GM23338 (cell line): ENCODE data around the gene ABO. TPM values are rescaled to one million over a fixed set of nuclear protein-coding genes. Genes with fewer than 3 reads are reported as not detected.
"Not testable (repeated sequence)": the region's sequence is repeated elsewhere in the genome, so short reads cannot be mapped to it uniquely, and the experiment has no call there.

Source experiments
- ATAC-seq: fragments of 200-7000 bp; cut with Tn5 transposase; 3 replicates; pipeline ENCODE4 v1.9.1; 2020
- DNase-seq: peaks from one replicate; pipeline ENCODE4 v3.0.0-alpha.2; 2015; ENCODE audit warnings: low spot score
- H2AFZ ChIP-seq: fragments of 200-600 bp; sonication (generic); 2 replicates; pipeline ENCODE4 v1.8.0; 2016; ENCODE audit warnings: antibody characterized with exemption, mild to moderate bottlenecking, moderate library complexity
- H3F3A ChIP-seq: fragments of 200-600 bp; sonication (generic); replicated peaks from 2 replicates; pipeline ENCODE4 v1.8.0; 2017; ENCODE audit warnings: antibody characterized with exemption, mixed run types, low read depth
- H3K27ac ChIP-seq: fragments of 200-600 bp; sonication (generic); 2 replicates; pipeline ENCODE4 v1.6.1; 2016; ENCODE audit warnings: low read depth
- H3K27me3 ChIP-seq: fragments of 200-600 bp; sonication (generic); 2 replicates; pipeline ENCODE4 v1.8.0; 2016; ENCODE audit warnings: mild to moderate bottlenecking, mixed run types, moderate library complexity; ENCODE audit not compliant: insufficient read depth
- H3K36me3 ChIP-seq: fragments of 200-600 bp; sonication (generic); 2 replicates; pipeline ENCODE4 v1.8.0; 2016; ENCODE audit warnings: mild to moderate bottlenecking; ENCODE audit not compliant: insufficient read depth
- H3K4me1 ChIP-seq: fragments of 200-600 bp; sonication (generic); 2 replicates; pipeline ENCODE4 v1.8.0; 2016; ENCODE audit warnings: mild to moderate bottlenecking, moderate library complexity; ENCODE audit not compliant: insufficient read depth
- H3K4me2 ChIP-seq: fragments of 200-600 bp; sonication (generic); 2 replicates; pipeline ENCODE4 v1.7.1; 2017; ENCODE audit warnings: mixed run types
- H3K4me3 ChIP-seq: fragments of 200-600 bp; sonication (generic); 2 replicates; pipeline ENCODE4 v1.6.1; 2016; ENCODE audit warnings: mixed run types
- H3K79me2 ChIP-seq: fragments of 200-600 bp; sonication (generic); replicated peaks from 2 replicates; pipeline ENCODE4 v1.8.0; 2017; ENCODE audit warnings: mild to moderate bottlenecking; ENCODE audit not compliant: insufficient read depth
- H3K9me2 ChIP-seq: fragments of 200-600 bp; sonication (generic); 2 replicates; pipeline ENCODE4 v1.8.0; 2017; ENCODE audit not compliant: insufficient read depth
- H4K20me1 ChIP-seq: fragments of 200-600 bp; sonication (generic); replicated peaks from 2 replicates; pipeline ENCODE4 v1.8.0; 2017; ENCODE audit warnings: mild to moderate bottlenecking; ENCODE audit not compliant: insufficient read depth
- H3K27ac Mint-ChIP-seq: 2 replicates; pipeline ENCODE4 v1.8.0; 2020; ENCODE audit warnings: inconsistent platforms, mild to moderate bottlenecking, moderate library complexity, mixed read lengths
- H3K27me3 Mint-ChIP-seq: 3 replicates; pipeline ENCODE4 v1.8.0; 2022; ENCODE audit warnings: low read depth, mild to moderate bottlenecking, moderate library complexity, mixed read lengths, inconsistent platforms; ENCODE audit not compliant: insufficient read depth, poor library complexity
- H3K36me3 Mint-ChIP-seq: 3 replicates; pipeline ENCODE4 v1.8.0; 2021; ENCODE audit warnings: low read depth, mild to moderate bottlenecking, inconsistent platforms, moderate library complexity, mixed read lengths
- H3K4me1 Mint-ChIP-seq: 3 replicates; pipeline ENCODE4 v1.8.0; 2020; ENCODE audit warnings: mild to moderate bottlenecking, inconsistent platforms, mixed read lengths
- H3K4me3 Mint-ChIP-seq: 3 replicates; pipeline ENCODE4 v1.8.0; 2021; ENCODE audit warnings: moderate library complexity, mild to moderate bottlenecking, inconsistent platforms, mixed read lengths
- H3K9me3 Mint-ChIP-seq: 3 replicates; pipeline ENCODE4 v1.8.0; 2020; ENCODE audit warnings: moderate library complexity, mild to moderate bottlenecking, inconsistent platforms, mixed read lengths
- CREB1 ChIP-seq: fragments of 250-450 bp; sonication (Bioruptor Pico); IDR thresholded peaks from 2 replicates; pipeline ENCODE4 v1.5.0; 2020; ENCODE audit warnings: low read depth, mild to moderate bottlenecking, moderate library complexity
- ETS1 ChIP-seq: IDR thresholded peaks from 2 replicates; pipeline ENCODE4 v1.6.1; 2016; ENCODE audit warnings: antibody characterized with exemption
- EZH2 ChIP-seq: fragments of 200-600 bp; sonication (generic); IDR thresholded peaks from one replicate; pipeline ENCODE4 v1.8.0; 2017; ENCODE audit warnings: antibody characterized with exemption, mild to moderate bottlenecking, low read depth; ENCODE audit not compliant: unreplicated experiment
- EZH2phosphoT487 ChIP-seq: fragments of 200-600 bp; sonication (generic); IDR thresholded peaks from one replicate; pipeline ENCODE4 v1.8.1; 2018; ENCODE audit warnings: antibody characterized with exemption; ENCODE audit not compliant: unreplicated experiment
- JUNB ChIP-seq: IDR thresholded peaks from one replicate; pipeline ENCODE4 v1.6.1; 2016; ENCODE audit warnings: antibody characterized with exemption; ENCODE audit not compliant: unreplicated experiment
- NANOG ChIP-seq: IDR thresholded peaks from 2 replicates; pipeline ENCODE4 v1.6.1; 2016; ENCODE audit warnings: antibody characterized with exemption, borderline replicate concordance
- POLR2AphosphoS5 ChIP-seq: IDR thresholded peaks from 2 replicates; pipeline ENCODE4 v1.6.1; 2016; ENCODE audit warnings: antibody characterized with exemption, low read depth
- STAT1 ChIP-seq: IDR thresholded peaks from one replicate; pipeline ENCODE4 v1.6.1; 2016; ENCODE audit warnings: antibody characterized with exemption; ENCODE audit not compliant: unreplicated experiment
- ZNF114 ChIP-seq: fragments of 250-450 bp; sonication (Bioruptor Pico); IDR thresholded peaks from 2 replicates; pipeline ENCODE4 v1.5.0; 2020; ENCODE audit warnings: mild to moderate bottlenecking, moderate library complexity
- ZNF331 ChIP-seq: fragments of 250-450 bp; sonication (Bioruptor Pico); IDR thresholded peaks from 2 replicates; pipeline ENCODE4 v1.5.0; 2020; ENCODE audit warnings: low read depth, mild to moderate bottlenecking, moderate library complexity
- ZNF462 ChIP-seq: fragments of 250-450 bp; sonication (Bioruptor Pico); IDR thresholded peaks from 2 replicates; pipeline ENCODE4 v1.5.0; 2020; ENCODE audit warnings: mild to moderate bottlenecking, moderate library complexity
- polyA plus RNA-seq: library from polyadenylated mRNA; unstranded; fragments of >200 nt; fragmentation: Nextera tagmentation; extraction: Ambion mirVana; gene quantifications from 2 replicates; pipeline ENCODE4 v1.2.1, GENCODE V29; 2016
- total RNA-seq: library from RNA; depleted of rRNA; stranded (reverse); fragments of >200 nt; shearing (Covaris generic); gene quantifications from 2 replicates; pipeline ENCODE4 v1.2.3, GENCODE V29; 2014
- TF ChIP-seq, protein P1 (sequence below): IDR thresholded peaks from one replicate; pipeline ENCODE4 v1.6.1; 2018; ENCODE audit warnings: antibody characterized with exemption; ENCODE audit not compliant: unreplicated experiment

Gene ABO
- total and polyA plus RNA-seq, 2 experiments from 2014 or later: 0.28 to 0.34 TPM

DNA sequence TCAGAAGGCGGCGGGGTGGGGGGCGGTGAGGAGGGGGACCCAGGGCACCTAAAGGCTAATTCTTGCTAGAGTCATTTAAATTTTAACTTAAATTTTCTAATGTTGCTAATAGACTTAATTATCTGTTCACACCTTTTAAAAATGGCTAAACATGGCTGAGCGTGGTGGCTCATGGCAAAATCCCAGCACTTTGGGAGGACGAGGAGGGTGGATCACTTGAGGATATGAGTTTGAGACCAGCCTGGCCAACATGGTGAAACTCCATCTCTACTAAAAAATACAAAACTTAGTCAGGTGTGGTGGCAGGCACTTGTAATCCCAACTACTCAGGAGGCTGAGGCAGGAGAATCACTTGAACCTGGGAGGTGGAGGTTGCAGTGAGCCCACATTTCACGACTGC lies 23.8 kb downstream of the ABO start:
- H3K4me3 Mint-ChIP-seq, H3K27ac ChIP-seq, ATAC-seq, H3K4me1 Mint-ChIP-seq, H3F3A ChIP-seq, H3K4me2 ChIP-seq, H3K4me3 ChIP-seq, H3K4me1 ChIP-seq, H3K27me3 Mint-ChIP-seq, H3K9me3 Mint-ChIP-seq, H3K9me2 ChIP-seq, H3K36me3 Mint-ChIP-seq, H3K27me3 ChIP-seq, H4K20me1 ChIP-seq, H2AFZ ChIP-seq, H3K27ac Mint-ChIP-seq, DNase-seq, H3K36me3 ChIP-seq, H3K79me2 ChIP-seq: not testable (repeated sequence)

DNA sequence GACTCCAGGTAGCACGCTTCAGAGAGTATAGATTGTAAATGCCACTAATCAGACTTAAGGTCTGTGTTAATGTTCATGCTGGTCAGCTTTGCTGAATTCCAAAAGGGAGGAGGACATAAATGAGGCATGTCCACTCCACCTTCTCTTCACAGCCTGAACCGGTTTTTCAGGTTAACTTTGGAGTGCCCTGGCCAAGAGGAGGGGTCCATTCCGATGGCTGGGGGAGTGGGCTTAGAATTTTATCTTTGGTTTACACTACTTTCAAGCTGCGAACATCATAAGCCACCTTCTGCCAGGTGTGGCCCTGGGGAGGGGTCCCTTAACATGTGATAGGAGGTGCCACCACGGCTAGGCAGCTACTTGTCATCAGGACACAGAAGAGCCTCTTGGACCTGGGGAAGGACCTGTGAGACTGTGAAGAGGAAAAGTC lies 24.2 kb downstream of the ABO start:
- Mint-ChIP-seq H3K27ac (no peak overlapping the region), H3K36me3 (no peaks in the 10 kb centered on the region), H3K4me1 (peaks cover 7% of the 10 kb centered on the region), H3K4me3 (no peak overlapping the region), H3K27me3 (peaks cover 10% of the 10 kb centered on the region), H3K9me3 (no peaks in the 10 kb centered on the region)
- no peaks in the 10 kb centered on the region for H3K27me3 ChIP-seq
- no peaks in the 10 kb centered on the region for H3K79me2 ChIP-seq
- no peaks in the 10 kb centered on the region for H4K20me1 ChIP-seq
- no peaks in the 10 kb centered on the region for H3K36me3 ChIP-seq
- no peak overlapping the region for H3K4me3 ChIP-seq
- no peak overlapping the region for H3K27ac ChIP-seq
- H3F3A ChIP-seq: no peaks in the 10 kb centered on the region
- H3K4me1 ChIP-seq: no peaks in the 10 kb centered on the region; the same call in 1 of the 2 replicates
- no peaks in the 10 kb centered on the region for H3K9me2 ChIP-seq
- H3K4me2 ChIP-seq: no peak overlapping the region
- no peak for ATAC-seq
- DNase-seq: no peak
- H2AFZ ChIP-seq: no peak overlapping the region
- TF ChIP-seq JUNB: no peak
- no peak for TF ChIP-seq NANOG
- no peak for TF ChIP-seq STAT1
- no peak for TF ChIP-seq CREB1 (CRISPR knock-in tag)
- no peak for TF ChIP-seq ZNF114
- TF ChIP-seq POLR2AphosphoS5: no peak
- no peak for TF ChIP-seq EZH2phosphoT487
- no peak for TF ChIP-seq ZNF331
- no peak for TF ChIP-seq ZNF462
- no peak for TF ChIP-seq ETS1
- TF ChIP-seq, protein P1, sequence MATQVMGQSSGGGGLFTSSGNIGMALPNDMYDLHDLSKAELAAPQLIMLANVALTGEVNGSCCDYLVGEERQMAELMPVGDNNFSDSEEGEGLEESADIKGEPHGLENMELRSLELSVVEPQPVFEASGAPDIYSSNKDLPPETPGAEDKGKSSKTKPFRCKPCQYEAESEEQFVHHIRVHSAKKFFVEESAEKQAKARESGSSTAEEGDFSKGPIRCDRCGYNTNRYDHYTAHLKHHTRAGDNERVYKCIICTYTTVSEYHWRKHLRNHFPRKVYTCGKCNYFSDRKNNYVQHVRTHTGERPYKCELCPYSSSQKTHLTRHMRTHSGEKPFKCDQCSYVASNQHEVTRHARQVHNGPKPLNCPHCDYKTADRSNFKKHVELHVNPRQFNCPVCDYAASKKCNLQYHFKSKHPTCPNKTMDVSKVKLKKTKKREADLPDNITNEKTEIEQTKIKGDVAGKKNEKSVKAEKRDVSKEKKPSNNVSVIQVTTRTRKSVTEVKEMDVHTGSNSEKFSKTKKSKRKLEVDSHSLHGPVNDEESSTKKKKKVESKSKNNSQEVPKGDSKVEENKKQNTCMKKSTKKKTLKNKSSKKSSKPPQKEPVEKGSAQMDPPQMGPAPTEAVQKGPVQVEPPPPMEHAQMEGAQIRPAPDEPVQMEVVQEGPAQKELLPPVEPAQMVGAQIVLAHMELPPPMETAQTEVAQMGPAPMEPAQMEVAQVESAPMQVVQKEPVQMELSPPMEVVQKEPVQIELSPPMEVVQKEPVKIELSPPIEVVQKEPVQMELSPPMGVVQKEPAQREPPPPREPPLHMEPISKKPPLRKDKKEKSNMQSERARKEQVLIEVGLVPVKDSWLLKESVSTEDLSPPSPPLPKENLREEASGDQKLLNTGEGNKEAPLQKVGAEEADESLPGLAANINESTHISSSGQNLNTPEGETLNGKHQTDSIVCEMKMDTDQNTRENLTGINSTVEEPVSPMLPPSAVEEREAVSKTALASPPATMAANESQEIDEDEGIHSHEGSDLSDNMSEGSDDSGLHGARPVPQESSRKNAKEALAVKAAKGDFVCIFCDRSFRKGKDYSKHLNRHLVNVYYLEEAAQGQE: no peak
- TF ChIP-seq EZH2: no peak
